Activated T-helper 1 cell treated with anti-CD3 and anti-CD28 coated beads, Interleukin-12 subunit alpha, Interleukin-12 subunit beta, Interleukin-2, Interleukin-4 antibody, amounts not matched to agents 30 ng/mL and 10 ng/mL and 1 ng/mL, durations not matched to agents 14 hours and 24 hours and 36 hours (primary cell): ENCODE data around the gene PLA2G2F. TPM values are rescaled to one million over a fixed set of nuclear protein-coding genes. Genes with fewer than 3 reads are reported as not detected.

Experiments
- DNase-seq: peaks from one replicate; pipeline ENCODE4 v3.0.0; 2021; ENCODE audit warnings: low spot score
- H3K27ac Mint-ChIP-seq: one replicate; pipeline ENCODE4 v1.8.0; 2021; ENCODE audit warnings: mild to moderate bottlenecking, mixed read lengths
- H3K27me3 Mint-ChIP-seq: one replicate; pipeline ENCODE4 v1.8.0; 2022; ENCODE audit warnings: mild to moderate bottlenecking, moderate library complexity, mixed read lengths; ENCODE audit not compliant: insufficient read depth
- H3K36me3 Mint-ChIP-seq: one replicate; pipeline ENCODE4 v1.8.0; 2021; ENCODE audit warnings: low read depth, mixed read lengths
- H3K4me1 Mint-ChIP-seq: one replicate; pipeline ENCODE4 v1.8.0; 2021; ENCODE audit warnings: low read depth, mixed read lengths
- H3K4me3 Mint-ChIP-seq: one replicate; pipeline ENCODE4 v1.8.0; 2021; ENCODE audit warnings: mild to moderate bottlenecking, moderate library complexity, mixed read lengths
- H3K9me3 Mint-ChIP-seq: one replicate; pipeline ENCODE4 v1.8.0; 2021; ENCODE audit warnings: mixed read lengths
- intact Hi-C: fragments of 100-400 bp; cut with micrococcal nuclease; formaldehyde crosslinking; loops from one replicate; pipeline ENCODE4 v1.15.1; 2024
- total RNA-seq: library from RNA; stranded (reverse); gene quantifications from 2 replicates; pipeline ENCODE4 v1.2.3, GENCODE V29; 2022

The PLA2G2F gene
- total RNA-seq, 1 donor from 2014 or later = not detected

- intact Hi-C loops = loop anchor here (1.0 kb wide), 1 partner anchor 10 kb away; no protein-coding TSS in a partner anchor
- Mint-ChIP-seq H3K27me3 (peaks cover 2% of the 10 kb centered on the region), H3K9me3 (peaks cover 10% of the 10 kb centered on the region), H3K4me1 (peaks cover 44% of the 10 kb centered on the region), H3K36me3 (peaks cover 9% of the 10 kb centered on the region), H3K27ac (peak overlapping the region; percentile 41), H3K4me3 (peak overlapping the region; percentile 16)
- no peak for DNase-seq
Measured at GRCh38 chr1:20174937-20175666, 36.0 kb downstream of the PLA2G2F start.

- H3K27ac Mint-ChIP-seq = no peak overlapping the region
- no peak overlapping the region for H3K4me3 Mint-ChIP-seq
- H3K36me3 Mint-ChIP-seq = peaks cover 16% of the 10 kb centered on the region
- H3K27me3 Mint-ChIP-seq = no peaks in the 10 kb centered on the region
- intact Hi-C loops = no loop called here
- peaks cover 51% of the 10 kb centered on the region for H3K4me1 Mint-ChIP-seq
- peaks cover 11% of the 10 kb centered on the region for H3K9me3 Mint-ChIP-seq
- no peak for DNase-seq
Measured at GRCh38 chr1:20178634-20179370, 39.7 kb downstream of the PLA2G2F start.

- Mint-ChIP-seq H3K27me3 (no peaks in the 10 kb centered on the region), H3K4me3 (no peak overlapping the region), H3K36me3 (peaks cover 18% of the 10 kb centered on the region), H3K4me1 (peaks cover 52% of the 10 kb centered on the region), H3K9me3 (peaks cover 11% of the 10 kb centered on the region), H3K27ac (peak overlapping the region; percentile 48)
- no peak for DNase-seq
- intact Hi-C loops = loop anchor here (10.0 kb wide), 1 partner anchor 415 kb away; no protein-coding TSS in a partner anchor
Measured at GRCh38 chr1:20179371-20180128, 40.4 kb downstream of the PLA2G2F start.

GRCh38 chr1:20180129-20180843 is 41.2 kb downstream of the PLA2G2F start:
- Mint-ChIP-seq H3K9me3 (peaks cover 11% of the 10 kb centered on the region), H3K27me3 (no peaks in the 10 kb centered on the region), H3K4me1 (peaks cover 52% of the 10 kb centered on the region), H3K4me3 (no peak overlapping the region), H3K27ac (peak overlapping the region; percentile 48), H3K36me3 (peaks cover 17% of the 10 kb centered on the region)
- DNase-seq = no peak
- intact Hi-C loops = loop anchor here (10.0 kb wide), 1 partner anchor 415 kb away; no protein-coding TSS in a partner anchor

- intact Hi-C loops = loop anchor here (10.0 kb wide), 1 partner anchor 416 kb away; no protein-coding TSS in a partner anchor
- no peaks in the 10 kb centered on the region for H3K27me3 Mint-ChIP-seq
- peaks cover 11% of the 10 kb centered on the region for H3K9me3 Mint-ChIP-seq
- no peak overlapping the region for H3K27ac Mint-ChIP-seq
- no peak overlapping the region for H3K4me3 Mint-ChIP-seq
- no peak for DNase-seq
- peaks cover 51% of the 10 kb centered on the region for H3K4me1 Mint-ChIP-seq
- H3K36me3 Mint-ChIP-seq = peaks cover 17% of the 10 kb centered on the region
Measured at GRCh38 chr1:20180844-20181207, 41.7 kb downstream of the PLA2G2F start.

- DNase-seq = no peak
- Mint-ChIP-seq H3K4me3 (no peak overlapping the region), H3K36me3 (peaks cover 17% of the 10 kb centered on the region), H3K4me1 (peaks cover 63% of the 10 kb centered on the region), H3K27ac (no peak overlapping the region), H3K27me3 (no peaks in the 10 kb centered on the region), H3K9me3 (peaks cover 11% of the 10 kb centered on the region)
- intact Hi-C loops = loop anchor here (10.0 kb wide), 1 partner anchor 418 kb away; no protein-coding TSS in a partner anchor
Measured at GRCh38 chr1:20182415-20182814, 43.3 kb downstream of the PLA2G2F start.

GRCh38 chr1:20183035-20183434 is 43.9 kb downstream of the PLA2G2F start:
- Mint-ChIP-seq H3K9me3 (peaks cover 11% of the 10 kb centered on the region), H3K27me3 (no peaks in the 10 kb centered on the region), H3K4me3 (no peak overlapping the region), H3K4me1 (peaks cover 63% of the 10 kb centered on the region), H3K27ac (no peak overlapping the region), H3K36me3 (peaks cover 17% of the 10 kb centered on the region)
- DNase-seq = no peak
- intact Hi-C loops = loop anchor here (10.0 kb wide), 1 partner anchor 418 kb away; no protein-coding TSS in a partner anchor

GRCh38 chr1:20183616-20184271 is 44.6 kb downstream of the PLA2G2F start:
- H3K27me3 Mint-ChIP-seq = peaks cover 2% of the 10 kb centered on the region
- H3K4me3 Mint-ChIP-seq = no peak overlapping the region
- peaks cover 17% of the 10 kb centered on the region for H3K36me3 Mint-ChIP-seq
- peaks cover 64% of the 10 kb centered on the region for H3K4me1 Mint-ChIP-seq
- intact Hi-C loops = loop anchor here (10.0 kb wide), 1 partner anchor 419 kb away; no protein-coding TSS in a partner anchor
- peaks cover 11% of the 10 kb centered on the region for H3K9me3 Mint-ChIP-seq
- no peak for DNase-seq
- H3K27ac Mint-ChIP-seq = peak overlapping the region; percentile 83

GRCh38 chr1:20184481-20184900 is 45.4 kb downstream of the PLA2G2F start:
- H3K4me3 Mint-ChIP-seq = peak overlapping the region; percentile 76

GRCh38 chr1:20184997-20185833 is 46.1 kb downstream of the PLA2G2F start:
- Mint-ChIP-seq H3K27ac (peak overlapping the region; percentile 83), H3K9me3 (peaks cover under 1% of the 10 kb centered on the region), H3K4me3 (peak overlapping the region; percentile 76), H3K27me3 (peaks cover 7% of the 10 kb centered on the region), H3K4me1 (peaks cover 68% of the 10 kb centered on the region), H3K36me3 (peaks cover 11% of the 10 kb centered on the region)
- peak; percentile 71 for DNase-seq
- intact Hi-C loops = loop anchor here (1.0 to 10.0 kb wide), 7 partner anchors 10 to 1233 kb away; partner anchors contain the start of gene PINK1

More at GRCh38 chr1:20184481-20184900, 45.4 kb downstream of the PLA2G2F start:
- H3K27ac Mint-ChIP-seq = peak overlapping the region; percentile 83
- no peak for DNase-seq
- peaks cover 4% of the 10 kb centered on the region for H3K27me3 Mint-ChIP-seq
- H3K9me3 Mint-ChIP-seq = peaks cover 8% of the 10 kb centered on the region
- H3K36me3 Mint-ChIP-seq = peaks cover 18% of the 10 kb centered on the region
- peaks cover 72% of the 10 kb centered on the region for H3K4me1 Mint-ChIP-seq
- intact Hi-C loops = loop anchor here (10.0 kb wide), 1 partner anchor 420 kb away; no protein-coding TSS in a partner anchor
